Eye (tissue), 1 donor: ENCODE results near the gene FOXO3.

ENCODE experiments used
- DNase-seq: peaks from one replicate; pipeline ENCODE4 v3.0.0-alpha.2; 2015

FOXO3 gene

DNA sequence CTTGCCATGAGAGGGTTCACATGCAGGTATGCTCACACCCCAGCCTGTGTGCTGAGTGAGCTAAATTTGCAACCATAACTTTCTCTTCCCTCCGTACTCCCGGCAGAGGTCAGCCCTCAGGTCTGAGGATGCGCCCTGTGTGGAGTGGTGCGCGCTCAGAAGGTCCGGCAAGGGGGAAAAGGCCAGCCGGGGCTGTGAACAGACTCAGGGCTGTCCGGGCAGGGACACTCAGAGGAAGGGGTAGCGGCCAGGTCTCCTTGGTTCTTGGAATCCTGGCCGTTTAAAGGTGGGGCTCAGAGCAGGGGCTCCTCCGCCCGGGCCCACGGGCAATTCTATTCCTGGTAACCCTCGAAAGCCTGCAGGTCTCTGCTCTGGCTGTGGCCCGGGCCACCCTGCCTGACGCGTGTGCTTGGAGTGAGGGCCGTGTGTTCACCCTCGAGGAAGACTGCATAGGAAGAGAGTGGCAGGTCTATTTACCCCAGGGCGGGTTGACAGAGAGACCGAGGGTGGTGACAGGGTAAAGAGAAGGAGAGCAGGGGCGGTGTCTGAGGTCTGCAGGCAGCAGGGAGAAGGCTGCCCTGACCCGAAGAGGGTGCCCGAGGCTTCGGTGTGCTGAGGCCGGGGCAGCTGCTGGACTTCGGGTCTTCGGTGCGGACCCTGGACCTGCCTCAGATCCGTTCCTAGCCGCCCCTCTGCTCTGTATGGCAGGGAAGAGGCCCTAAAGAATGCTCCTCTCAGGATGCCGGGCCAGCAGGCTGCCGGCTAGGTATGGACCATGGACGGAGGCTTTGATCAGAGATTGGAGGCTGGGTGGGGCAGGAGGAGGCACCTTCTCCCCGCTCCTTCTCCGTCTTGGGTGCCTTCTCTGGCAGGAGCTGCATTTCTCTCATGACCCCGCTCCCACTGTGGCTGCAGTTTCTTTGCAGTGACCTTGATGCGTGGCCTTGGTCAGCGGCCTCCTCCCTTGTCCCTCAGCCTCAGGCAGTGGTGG is 156.4 kb downstream of the FOXO3 start:
- no peak for DNase-seq

DNA sequence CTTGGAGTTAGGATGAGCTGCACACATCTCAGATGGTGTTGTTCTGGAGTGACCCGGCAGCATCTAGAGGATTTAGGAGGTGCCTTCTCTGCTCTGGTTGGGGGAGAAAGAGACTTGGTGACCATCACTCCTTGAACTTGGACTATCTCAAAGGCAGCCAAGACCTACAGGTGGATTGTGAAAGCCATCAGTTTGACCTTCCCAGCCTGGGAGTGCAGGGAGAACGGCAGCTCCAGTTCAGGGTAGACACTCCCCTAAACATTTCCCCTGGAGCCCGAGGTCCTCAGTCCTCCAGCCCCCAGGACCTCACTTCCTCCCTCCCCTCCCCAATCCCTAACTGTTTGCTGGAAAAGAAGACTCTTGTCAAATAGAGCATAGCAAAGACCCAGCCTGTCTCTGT is 158.8 kb downstream of the FOXO3 start:
- DNase-seq = no peak

DNA sequence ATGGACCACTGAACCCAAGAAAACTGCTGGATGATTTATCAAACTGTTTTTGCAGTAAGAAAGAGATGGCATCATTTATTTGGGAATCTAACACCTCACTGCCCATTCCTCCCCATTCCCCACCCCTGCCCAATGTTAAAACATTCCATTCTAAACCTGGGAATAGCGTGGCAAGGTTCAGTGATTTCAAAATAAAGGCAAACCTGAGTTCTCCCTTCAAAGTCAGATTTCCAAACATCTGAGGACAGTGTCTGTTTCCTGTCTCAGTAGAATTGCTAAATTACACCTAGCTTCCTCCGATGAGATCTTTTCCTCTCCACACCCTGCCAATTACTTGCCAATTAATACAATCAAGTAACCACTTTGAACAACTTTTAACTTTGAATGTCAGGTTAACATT is 160.1 kb downstream of the FOXO3 start:
- DNase-seq = no peak

DNA sequence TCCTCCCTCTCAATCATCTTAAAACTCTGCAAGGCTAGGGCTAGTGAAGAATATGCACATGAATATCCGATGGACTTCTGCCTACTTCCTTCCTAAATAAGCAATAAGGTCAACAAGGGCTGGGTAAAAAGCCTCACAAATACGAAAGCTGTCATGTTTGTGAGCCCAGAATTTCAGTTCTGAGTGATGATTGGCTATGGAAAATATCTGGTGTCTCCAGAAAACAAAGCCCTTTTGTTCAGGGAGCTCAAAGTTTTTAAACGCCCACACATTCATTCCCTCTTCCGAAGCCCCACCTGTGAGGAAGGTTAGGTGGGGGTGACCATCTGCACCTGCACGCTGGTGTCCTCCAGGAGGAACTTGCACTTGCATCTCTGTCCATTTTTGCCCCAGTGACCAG is 160.6 kb downstream of the FOXO3 start:
- DNase-seq = no peak

DNA sequence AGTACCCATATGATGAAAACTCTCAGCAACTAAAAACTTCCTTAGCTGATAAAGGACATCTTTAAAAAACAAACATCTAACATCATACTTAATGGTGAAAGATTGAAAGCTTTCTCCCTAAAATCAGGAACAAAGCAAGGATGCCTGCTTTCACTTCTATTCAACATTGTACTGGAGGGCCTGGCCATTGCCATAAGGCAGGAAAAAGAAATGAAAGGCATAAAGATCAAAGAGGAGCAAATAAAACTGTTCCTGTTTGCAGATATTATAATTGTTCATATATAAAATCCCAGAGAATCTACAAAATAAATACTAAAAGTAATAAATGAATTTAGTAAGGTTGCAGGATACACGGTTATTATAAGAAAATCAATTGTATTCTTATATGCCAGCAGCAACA is 162.9 kb downstream of the FOXO3 start:
- no peak for DNase-seq

DNA sequence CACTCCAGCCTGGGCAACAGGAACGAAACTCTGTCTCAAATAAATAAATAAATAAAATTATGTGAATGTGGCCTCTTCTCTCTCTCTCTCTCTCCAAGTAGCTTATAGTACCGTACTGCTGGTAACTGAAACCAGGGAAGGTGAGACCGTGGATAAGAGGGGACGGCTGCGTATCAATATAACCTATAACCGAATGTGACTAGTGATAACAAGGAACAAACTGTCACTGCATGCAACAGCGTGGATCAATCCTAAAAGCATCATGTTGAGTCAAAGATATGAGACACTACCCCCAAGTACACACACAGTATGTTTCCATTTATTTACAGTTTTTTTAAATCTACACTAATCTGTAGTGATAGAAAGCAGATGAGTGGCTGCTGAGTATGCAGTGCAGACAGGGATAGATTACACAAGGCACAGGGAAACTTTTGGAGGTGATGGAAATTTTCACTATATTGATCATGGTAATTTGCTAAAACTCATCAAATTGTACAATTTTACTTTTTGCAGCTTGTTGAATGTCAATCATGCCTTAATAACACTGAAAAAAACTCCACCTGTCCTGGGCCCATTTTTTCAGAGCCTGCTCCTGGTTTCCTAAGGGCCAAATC is 166.1 kb downstream of the FOXO3 start:
- no peak for DNase-seq

DNA sequence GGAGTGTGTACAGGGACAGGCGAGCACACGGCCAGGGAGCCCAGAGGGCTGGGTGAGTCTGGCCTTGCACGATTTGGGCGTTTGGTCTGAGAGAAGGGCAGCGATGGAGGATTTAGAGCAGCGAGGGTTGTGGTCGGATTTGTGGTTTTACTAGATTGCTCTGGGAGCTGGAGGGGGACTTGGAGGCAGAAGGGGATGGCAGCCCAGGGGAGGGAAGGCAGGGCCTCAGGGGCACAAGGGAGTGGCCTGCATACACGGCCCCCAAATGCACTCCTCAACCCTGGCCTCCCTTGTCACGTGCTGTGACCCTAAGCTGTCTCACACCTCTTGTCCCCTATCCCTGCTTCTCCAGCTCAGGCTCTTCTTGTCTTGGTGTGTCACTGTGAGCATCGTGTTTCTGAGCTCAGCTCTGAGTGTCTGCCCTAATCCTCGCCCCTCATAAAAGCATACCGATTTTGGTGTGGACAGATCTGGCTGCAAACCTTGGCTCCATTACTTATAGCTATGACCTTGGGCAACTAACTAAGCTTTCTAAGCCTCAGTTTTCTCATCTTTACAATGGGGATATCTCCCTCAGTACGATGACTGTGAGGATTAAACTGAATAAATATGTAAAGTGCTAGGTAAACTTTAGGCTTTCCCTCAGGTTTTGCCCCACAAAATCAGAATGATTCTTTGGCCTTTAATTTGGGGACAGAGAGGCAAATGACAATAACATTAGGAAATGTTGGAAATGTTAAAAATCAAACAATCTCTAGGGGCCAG is 167.4 kb downstream of the FOXO3 start:
- DNase-seq = no peak

DNA sequence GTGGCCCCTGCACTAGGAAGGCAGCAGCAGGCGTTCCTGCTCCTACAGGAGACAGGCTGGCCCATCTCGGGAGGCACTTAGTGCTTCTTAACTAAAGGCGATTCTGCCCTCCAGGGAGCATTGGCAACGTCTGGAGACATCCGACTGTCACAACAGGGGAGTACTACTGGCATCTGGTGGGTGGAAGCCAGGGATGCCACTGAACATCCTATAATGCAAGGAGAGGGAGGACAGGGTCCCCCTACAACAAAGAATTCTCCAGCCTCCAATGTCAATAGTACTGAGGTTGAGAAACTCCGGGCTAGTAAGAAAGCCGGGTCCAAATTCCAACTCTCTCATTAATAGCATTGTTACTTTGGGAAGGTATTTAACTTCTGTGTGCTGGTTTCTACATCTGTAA is 168.1 kb downstream of the FOXO3 start:
- DNase-seq = no peak

DNA sequence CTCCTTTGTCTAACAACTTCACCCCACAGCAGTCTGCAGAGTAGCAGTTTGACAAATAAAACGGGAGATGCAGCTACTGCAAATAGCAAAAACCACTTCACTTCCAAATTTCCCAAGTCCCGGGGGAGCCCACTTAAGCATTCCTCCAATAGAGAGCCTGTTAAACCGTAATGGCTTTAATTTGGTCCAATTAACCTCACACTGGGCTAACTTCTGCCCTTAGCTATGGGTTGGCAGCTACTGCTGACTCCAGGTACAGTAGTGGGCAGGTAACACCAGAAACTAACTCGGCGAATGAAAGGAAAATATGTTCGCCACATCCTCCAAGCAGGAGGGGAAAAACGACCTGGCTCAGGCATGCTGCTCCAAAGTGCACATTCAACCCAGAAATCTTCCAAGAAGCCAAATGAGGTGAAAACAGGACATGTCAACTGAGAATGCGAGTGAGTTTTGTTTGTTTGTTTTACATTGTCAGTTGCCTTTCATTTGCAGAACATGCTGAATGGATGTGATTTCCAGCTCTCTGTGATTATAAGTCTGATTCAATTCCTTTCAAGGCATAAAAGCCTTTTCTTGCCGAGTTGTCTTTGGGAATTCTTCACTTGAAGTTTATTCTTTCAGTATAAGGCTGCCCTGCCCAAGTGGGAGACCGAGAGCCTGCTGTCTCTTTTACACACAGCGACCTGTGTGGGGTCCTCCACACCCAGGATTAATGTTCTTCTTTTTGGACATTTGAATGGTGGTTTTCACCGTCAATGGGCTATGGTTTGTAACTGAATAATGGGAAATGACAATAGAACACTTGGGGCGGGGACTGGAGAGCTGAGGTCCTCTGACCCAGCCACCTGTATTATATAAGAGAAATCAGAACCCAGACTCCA is 170.2 kb downstream of the FOXO3 start:
- DNase-seq = no peak

DNA sequence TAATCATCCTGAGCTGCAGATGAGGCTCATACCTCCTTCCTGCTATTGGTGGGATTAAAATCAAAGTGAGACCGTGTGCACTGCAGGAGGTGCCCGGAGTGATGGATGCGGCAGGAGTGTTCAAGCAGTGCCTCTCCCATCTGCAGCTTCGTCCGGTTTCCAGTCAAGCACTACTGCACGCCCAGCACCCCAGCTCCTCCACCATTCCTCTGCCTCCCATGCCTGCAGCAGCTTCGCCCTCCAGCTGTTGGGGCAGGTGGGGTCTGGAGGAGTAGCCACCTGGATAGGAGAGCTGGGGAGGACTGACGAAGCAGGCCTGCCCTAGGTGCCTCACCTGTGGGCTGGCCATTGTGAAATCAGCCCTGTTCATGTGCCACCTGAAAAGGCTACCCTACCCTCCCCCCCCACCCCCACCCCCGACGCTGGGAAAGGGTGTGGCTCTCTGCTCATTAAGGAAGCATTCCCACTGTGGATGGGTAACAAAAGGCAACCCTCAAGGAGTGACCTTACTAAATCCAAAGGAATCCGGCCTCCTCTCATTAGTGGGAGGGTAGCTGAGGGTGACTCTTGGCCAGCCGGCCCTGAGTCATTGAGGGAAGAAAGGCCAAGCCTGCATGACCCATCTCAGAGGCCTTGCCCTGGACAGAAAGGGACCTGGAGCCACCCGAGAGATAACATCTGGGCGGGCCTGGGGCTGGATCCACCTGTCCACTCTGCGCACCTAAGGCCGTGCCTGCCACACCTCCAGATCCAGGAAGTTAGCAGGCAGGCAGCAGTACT is 171.6 kb downstream of the FOXO3 start:
- no peak for DNase-seq

DNA sequence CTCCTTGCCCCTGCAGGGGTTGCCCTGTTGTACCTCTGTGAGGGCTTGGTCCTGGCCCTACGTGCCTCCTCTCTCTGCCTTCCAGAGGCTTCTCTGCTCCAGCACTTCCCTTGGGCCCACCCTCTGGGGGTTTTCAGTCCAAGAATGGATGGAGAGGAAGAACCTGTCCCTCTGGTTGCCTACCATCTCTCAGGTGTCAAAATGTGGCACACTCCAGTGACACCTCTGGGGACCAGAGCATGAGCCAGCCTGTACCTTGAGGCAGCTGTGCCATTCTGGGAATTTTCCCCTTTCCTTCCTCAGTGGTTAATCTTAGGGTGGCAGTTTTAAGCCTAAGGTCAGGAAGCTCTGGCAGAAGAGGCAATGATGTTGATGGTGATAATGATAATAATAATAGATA is 172.3 kb downstream of the FOXO3 start:
- no peak for DNase-seq

DNA sequence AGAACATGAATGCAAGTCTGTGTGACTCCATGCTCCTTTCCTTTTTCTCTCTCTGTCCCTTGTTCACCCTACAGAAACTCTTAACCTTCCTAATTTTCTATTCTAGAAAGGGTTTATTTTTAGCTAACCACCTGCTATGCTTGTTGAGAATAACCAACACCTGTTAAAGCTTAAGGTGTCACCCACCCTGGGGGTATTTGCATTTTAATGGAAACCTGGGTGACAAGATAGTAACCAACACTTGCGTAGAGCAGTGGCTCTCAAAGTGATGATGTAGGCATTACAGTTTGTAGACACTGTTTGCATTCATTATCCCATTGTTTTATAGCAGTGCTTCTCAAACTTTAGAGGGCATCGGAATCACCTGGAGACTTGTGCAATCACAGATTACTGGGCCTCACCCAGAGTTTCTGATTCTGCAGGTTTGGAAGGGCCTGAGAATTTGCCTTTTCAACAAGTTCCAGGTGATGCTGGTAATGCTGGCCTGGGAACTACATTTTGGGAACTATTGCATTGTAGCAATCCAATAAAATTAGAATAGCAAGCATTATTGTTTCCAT is 173.1 kb downstream of the FOXO3 start:
- DNase-seq = no peak
